Stimulated activated CD8-positive, alpha-beta memory T cell treated with anti-CD3 and anti-CD28 coated beads, Interleukin-4, amount 100 ng/mL, for 1 hour (primary cell): ENCODE measurements around the gene F11R.
"Not testable (repeated sequence)": the region's sequence is repeated elsewhere in the genome, so short reads cannot be mapped to it uniquely, and the experiment has no call there.

Experiments used
- DNase-seq, 2 donors: peaks; one replicate each; pipeline ENCODE4 v3.0.0-alpha.2; 2020; ENCODE audit warnings: low read depth in 2 of 2, low spot score in 1 of 2

The F11R gene

GRCh38 chr1:161020509-161021164, at the start of gene F11R:
TSS of gene F11R (minus strand) at chr1:161021152. CDS start at chr1:161021073, 79 bp downstream.
- no peak for DNase-seq

DNA sequence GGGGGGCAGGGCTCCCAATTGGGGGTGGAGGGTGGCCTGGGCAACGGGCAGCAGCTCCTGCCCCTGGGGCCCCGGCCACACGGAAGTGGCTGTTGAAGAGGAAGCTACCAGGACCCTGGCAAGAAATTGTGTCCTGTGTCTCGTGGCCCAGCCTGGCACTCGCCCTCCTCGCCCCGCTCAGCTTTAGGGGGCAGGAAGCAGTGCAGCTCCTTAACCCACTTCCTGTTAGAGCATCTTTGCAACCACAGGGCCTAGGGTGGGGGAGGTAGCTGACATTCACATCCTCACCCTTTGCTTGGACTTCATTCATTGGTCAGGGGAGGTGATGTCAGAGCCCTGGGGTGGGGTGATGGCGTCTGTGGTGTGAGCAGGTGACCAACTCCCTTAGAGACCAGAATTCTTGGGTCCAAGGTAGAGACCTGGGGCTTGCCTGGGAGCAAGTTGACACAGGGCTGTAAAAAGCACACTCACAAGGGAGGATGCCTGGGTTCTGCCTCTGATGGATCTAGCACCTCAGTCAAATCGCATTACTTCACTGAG, 48.8 kb upstream of the F11R start, which contains the start of gene ARHGAP30:
TSS of gene ARHGAP30 (minus strand) at position 161 of the 540 bp plus-strand sequence. CDS start 267 bp downstream, outside the sequence.
- peak; percentile 54 to 67 for DNase-seq

GRCh38 chr1:161069241-161069640, 48.3 kb upstream of the F11R start:
- DNase-seq, result no peak

GRCh38 chr1:161068306-161069234, 47.6 kb upstream of the F11R start:
- peak; percentile 49 to 65 for DNase-seq

DNA sequence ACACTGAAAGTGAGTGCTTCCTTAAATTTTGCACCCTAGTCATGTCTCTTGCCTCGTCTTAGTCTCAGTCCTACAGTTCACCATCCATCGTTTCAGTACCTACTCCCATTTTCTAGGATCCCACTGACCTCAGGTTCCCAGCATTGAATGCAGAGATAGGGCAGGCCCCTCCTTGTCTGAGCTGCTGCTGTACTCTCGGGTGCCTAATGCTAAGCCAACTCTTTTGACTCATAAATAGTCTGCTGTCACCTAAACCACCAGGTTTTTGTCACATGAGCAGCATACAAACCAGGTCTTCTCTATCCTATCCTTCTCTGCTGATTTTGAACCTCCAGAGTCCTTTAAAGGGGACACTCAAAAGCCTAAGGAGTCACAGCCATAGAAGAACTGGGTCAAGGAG, 45.7 kb upstream of the F11R start:
- no peak for DNase-seq

DNA sequence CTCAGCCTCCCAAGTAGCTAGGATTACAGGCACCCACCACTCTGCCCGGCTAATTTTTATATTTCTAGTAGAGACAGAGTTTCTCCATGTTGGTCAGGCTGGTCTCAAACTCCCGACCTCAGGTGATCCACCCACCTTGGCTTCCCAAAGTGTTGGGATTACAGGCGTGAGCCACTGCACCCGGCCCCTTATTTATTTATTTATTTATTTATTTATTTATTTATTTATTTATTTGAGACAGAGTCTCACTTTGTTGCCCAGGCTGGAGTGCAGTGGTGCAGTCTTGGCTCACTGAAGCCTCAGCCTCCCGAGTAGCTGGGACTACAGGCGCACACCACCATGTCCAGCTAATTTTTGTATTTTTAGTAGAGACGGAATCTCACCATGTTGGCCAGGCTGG, 44.7 kb upstream of the F11R start:
- not testable (repeated sequence) for DNase-seq

- DNase-seq, result not testable (repeated sequence)
Measured at GRCh38 chr1:161063936-161064335, 43.0 kb upstream of the F11R start.

DNA sequence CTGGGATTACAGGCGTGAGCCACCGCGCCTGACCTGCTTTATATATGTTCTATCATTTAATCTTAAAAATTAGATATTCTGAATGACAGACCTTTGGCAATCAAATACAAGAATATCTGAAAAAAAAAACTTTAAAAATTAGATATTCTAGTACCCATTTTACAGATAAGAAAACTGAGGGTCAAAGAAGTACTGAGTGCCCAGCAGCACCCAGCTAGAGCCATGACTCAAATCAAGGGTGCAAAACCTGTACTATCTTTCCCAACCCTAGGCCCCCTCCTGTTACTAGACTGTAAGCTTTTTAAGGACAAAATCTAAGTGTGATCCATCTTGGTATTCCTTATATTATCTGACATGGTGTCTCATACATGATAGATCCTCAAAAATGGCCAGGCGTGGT, 40.5 kb upstream of the F11R start:
- DNase-seq, result no peak

GRCh38 chr1:161059293-161059692, 38.3 kb upstream of the F11R start:
- no peak for DNase-seq

GRCh38 chr1:161054805-161055204, 33.9 kb upstream of the F11R start:
- no peak for DNase-seq

- no peak for DNase-seq
Measured at GRCh38 chr1:161054232-161054631, 33.3 kb upstream of the F11R start.

- no peak for DNase-seq
Measured at GRCh38 chr1:161052899-161053298, 31.9 kb upstream of the F11R start.

GRCh38 chr1:161051219-161051618, 30.3 kb upstream of the F11R start:
- DNase-seq, result no peak

GRCh38 chr1:161048949-161049722, 28.2 kb upstream of the F11R start:
- DNase-seq, result no peak

DNA sequence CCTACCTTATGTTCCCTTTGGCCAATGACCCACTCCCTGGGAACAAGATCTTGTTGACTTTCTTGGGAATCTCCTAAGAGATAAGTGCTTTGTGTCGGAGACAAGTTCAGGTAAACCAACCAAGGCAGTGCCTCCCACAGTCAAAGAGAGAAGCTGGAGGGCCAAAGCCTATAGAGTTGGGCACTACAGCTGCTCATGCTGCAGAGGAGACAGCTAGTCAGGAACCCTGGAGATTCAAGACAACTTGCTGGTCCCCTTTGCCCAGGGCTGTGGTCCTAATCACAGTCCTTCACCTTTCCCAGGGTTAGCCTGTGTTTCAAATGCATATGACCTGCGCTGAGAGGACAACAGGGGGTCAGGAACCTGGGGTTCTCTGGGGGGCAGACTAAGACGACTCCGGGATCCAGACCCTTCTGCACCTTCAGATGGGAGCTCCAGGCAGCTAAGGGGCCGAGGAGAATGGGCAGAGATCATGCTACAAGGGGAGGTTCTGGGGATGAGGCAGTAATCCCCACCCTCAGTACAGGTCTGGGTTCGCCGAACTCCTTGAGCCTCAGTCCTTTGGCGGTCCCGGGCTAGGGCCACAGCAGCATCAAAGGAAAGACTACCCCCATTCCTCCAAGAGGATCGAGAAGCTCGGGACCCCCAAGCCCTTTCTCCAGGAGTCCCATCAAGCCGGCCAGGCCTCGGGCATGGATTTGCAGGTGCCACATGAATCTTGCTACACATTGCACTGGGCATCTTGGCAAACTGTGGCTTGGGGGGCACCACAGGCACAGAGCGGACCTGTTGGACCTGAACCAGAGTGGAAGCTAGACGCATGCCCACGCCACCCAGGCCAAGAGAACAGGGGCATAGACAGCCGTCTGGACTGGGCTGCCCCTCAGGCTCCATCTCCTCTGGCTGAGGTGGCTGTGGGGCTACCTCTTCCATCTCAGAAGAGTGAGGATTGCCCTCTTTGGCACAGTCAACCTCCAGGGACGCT, 26.8 kb upstream of the F11R start:
- no peak for DNase-seq

- no peak for DNase-seq
Measured at GRCh38 chr1:161046605-161047228, 25.8 kb upstream of the F11R start.

DNA sequence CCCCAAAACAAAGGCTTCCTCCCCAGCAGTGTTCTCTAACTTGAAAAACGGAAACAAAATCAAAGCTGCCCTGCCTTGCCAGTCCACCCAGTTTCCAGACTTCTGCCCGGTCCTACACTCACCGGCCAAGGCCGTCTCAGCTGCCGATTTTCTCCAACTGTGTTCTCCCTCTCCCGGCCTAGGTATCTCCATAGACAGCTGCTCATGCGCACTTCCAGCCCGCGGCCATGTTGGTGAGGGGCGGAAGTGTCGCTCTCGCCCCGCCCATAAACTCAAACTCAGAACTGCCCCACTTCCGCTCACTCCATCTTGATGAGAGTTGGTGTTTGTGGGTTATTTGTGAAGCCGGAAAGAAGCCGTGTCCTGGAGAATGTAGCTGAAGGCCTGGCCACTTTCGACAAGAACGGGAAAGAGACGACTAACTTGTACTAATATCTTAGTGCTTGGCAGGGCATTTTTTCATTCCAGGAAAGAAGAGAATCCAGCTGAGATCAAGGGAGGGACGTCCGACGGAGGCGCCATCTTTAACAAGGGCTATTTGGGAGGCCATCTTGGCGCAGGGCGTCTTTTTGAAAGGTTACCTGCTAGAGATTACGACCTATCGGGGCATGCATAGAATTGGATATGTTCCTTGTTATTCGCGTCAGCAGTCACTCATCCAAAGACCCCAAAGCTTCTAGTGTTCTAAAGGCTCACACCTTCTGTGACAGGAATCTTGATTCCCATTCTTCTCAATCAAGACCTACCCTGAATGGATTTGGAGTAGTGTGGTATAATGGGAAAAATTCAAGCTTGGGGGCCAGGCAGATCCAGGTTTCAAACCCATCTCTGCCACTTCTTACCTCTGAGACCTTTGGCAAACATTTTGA, 25.0 kb upstream of the F11R start, which contains the start of gene USF1:
TSS of gene USF1 (minus strand) at position 242 of the 869 bp plus-strand sequence. CDS start 2,702 bp downstream, outside the sequence.
- peak; percentile 81 to 83 for DNase-seq
